ENCODE measurements around the gene ARL10.
"Not testable (repeated sequence)": the region's sequence is repeated elsewhere in the genome, so short reads cannot be mapped to it uniquely, and the experiment has no call there.

Gene ARL10

GRCh38 chr5:176391479-176391878, 26.2 kb downstream of the ARL10 start:
- no peak for DNase-seq

GRCh38 chr5:176391999-176392398, 26.7 kb downstream of the ARL10 start:
- no peak for DNase-seq

DNA sequence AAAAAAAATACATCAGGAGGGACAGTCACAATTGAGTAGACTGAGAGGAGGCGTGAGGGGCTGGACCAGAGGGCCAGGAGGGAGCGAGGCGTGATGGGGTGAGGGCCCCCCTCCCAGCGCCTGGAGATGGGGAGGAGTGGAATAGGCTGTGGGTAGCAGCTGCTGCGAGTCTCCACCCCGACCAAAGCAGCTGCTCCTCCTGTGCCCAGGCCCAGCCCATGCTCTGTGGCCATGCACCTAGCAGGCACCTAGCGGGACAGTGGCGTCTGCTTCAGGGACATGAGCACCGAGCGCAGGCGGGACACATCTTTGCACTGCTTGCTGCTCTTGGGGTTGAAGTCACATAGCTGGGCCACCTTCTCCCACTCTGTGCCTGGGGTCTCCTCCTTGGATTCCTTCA, 27.2 kb downstream of the ARL10 start:
- DNase-seq = no peak

- DNase-seq = no peak
Measured at GRCh38 chr5:176394096-176394495, 28.8 kb downstream of the ARL10 start.

DNA sequence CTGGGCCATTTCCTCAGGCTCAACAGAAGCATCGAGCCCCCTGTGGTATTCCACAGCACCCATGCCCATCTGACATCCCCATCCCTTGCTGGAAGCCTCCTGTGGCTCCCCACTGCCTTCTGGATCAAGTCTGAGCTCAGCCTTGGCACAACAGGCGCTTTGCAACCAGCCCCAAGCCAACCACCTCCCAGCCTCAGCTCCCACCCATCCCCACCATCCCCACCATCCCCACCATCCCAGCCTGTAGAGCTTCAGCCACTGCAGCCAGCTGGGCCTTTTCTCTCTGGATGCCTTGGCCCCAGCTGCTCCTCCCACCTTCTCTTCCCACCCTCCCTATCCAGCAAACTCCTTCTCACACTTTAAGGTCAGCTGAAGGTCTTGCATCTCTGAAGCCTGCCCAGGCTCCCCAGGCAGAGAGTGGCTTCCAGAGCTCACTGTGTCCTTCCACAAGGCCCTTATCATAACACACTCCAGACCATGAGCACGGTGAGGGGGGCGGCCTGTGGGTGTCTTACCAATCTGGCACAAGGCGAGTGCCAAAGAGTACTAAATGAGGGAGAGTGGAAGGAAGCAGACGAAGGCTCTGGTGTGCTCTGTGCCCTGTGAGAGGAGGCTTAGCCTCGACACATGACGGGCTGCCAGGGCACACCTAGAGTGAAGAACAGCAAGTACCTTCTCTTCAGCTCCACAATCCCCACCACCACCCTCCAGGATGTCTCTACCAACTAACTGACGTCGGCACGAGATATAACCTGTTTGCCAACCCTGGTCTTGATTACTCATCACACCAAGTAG, 29.8 kb downstream of the ARL10 start:
- DNase-seq = no peak

GRCh38 chr5:176396330-176396729, 31.0 kb downstream of the ARL10 start:
- DNase-seq = no peak

GRCh38 chr5:176397736-176398420, 32.6 kb downstream of the ARL10 start:
- DNase-seq = no peak

DNA sequence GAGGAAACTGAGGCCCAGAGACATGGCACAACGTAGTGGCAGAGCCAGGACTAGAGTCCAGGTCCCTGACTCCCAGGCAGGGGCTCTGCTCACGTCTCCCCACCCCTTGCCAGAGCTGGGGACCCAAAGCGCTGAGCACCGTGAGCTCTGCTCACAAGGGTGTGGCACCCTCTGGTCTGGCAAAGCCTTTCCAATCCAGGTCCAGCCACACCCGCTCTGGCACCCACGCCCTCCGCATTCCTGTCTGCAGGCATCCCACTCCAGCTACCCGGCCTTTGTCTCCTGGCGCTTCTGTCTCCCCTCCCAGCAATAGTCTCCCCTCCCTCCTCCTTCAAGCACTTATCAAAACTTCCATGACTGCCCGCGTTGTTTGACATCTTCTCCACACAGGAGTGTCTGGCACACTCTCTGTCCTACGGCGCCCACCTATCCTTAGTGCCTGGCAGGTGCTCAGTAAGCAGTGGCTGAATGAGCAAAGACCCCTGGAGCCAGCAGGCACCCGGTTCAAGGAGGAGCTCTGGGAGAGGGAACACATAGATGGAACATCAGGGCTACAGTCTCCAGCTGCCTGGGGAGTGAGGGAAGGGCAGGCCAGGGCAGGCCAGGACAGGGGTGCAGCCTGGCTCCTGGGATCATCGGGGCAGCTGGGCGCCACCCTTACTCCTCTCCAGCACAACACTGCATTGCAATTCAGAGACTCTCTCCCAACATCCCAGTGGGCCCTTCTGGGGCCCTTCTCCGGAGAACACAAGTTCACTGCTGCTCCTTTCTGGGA, 35.3 kb downstream of the ARL10 start:
- no peak for DNase-seq

GRCh38 chr5:176401281-176402205, 36.3 kb downstream of the ARL10 start:
- DNase-seq = no peak

DNA sequence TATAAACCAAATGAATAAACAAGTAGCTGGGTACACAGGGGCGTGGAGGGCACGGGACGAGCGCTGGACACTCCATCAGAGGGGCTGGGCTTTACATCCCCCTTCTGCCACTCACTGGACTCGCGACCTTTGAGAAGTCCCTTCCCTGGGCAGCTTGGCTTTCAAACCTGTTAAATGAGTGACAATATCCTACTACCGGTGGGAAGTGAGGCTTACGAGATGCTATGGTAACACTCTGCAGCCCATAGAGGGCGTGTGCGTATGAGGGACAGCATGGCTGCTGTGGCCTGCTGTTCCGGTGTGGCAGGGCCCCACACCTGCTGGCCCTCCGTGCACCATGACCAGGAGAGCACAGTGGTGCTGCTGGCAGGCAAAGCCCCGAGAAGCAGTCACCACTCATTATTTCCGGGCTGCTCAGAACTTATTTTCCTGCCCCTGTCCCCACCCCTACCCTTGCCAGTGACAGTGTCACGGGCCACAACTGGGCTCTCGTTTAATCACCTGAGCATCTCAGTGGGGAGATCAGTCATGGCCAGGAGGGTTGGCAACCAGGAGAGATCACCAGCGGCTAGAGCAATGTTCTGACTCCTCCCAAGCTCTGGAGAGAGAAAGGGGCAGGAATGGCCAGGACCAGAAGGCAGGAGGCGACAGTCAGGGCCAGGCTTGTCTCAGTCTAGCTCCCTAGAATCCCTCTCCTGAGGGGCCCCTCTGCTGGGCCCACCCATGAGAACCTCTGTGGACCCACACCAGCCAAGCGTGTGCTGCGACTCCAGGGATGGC, 40.6 kb downstream of the ARL10 start:
- DNase-seq = no peak

DNA sequence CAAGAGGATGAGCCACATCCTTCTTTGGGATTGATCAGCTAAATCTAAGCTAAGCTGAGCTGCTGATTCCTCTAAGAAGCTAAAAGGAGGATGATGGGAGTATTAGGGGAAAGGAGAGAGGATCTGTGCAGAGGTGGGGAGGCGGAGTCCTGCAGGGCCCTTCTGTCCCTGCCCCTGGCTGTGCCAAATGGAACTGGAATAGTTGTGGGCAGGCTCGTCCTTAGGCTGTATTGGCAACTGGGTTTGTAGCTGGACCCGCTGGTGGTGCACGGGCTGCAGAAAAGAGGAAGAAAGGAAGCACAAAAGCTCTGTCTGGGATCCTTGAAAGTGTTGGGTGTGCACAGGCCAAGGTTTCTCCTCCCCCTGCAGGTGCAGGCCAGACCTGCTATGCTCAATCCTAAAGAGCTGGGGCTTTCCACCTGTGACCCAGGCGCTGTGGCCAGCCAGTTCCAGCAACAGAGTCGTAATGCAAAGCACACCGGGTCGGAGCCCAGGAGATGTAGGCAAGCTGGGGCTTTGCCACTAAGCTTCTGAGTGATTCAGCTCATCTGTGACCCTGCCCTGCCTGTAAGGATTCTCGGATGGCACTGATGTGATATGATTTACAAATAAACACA, 41.3 kb downstream of the ARL10 start:
- DNase-seq = no peak

GRCh38 chr5:176407456-176408251, 42.4 kb downstream of the ARL10 start:
- DNase-seq = no peak

DNA sequence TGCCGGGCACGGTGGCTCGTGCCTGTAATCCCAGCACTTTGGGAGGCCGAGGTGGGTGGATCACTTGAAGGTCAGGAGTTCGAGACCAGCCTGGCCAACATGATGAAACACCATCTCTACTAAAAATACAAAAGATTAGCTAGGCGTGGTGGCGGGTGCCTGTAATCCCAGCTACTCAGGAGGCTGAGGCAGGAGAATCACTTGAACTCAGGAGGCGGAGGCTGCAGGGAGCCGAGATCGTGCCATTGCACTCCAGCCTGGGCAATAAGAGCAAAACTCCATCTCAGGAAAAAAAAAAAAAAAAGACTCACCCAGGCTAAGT, 42.9 kb downstream of the ARL10 start:
- DNase-seq = not testable (repeated sequence)

DNA sequence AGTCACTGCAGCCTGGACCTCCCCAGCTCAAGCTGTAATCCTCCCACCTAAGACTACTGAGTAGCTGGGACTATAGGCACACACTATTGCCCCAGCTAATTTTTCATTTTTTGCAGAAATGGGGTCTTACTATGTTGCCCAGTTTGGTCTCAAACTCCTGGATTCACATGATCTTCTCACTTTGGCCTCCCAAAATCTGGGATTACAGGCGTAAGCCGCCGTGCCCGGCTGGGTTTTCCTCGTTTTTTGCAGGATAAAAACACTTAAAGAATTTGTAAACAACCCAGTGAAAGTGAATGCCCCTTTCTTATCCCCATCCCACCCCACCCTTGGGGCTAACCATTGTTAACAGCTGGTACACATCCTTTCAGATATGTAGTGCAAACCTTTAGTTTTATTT, 43.3 kb downstream of the ARL10 start:
- no peak for DNase-seq

GRCh38 chr5:176409765-176410164, 44.5 kb downstream of the ARL10 start:
- DNase-seq = no peak

- DNase-seq = no peak
Measured at GRCh38 chr5:176410486-176411180, 45.3 kb downstream of the ARL10 start.

- DNase-seq = no peak
Measured at GRCh38 chr5:176412517-176413254, 47.4 kb downstream of the ARL10 start.

DNA sequence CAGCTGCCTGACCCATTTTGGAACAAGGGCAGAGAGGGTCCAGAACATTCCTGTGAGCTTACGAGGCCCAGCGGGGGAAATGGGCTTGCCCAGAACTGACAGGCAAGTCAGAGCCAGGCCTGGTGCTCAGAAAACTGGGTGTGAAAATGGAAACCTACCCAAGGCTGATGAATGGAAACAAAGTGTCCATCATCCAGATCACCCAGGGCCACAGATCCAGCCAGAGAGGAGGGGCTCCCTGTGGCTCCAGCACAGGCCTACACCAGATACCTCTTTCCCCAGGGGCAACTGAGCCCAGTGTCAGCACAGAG, 47.9 kb downstream of the ARL10 start:
- no peak for DNase-seq

- no peak for DNase-seq
Measured at GRCh38 chr5:176413709-176414191, 48.5 kb downstream of the ARL10 start.
